Keratinocyte (primary cell): ENCODE data around the gene TSPEAR.

Experiments used
- EZH2 ChIP-seq: IDR thresholded peaks from one replicate; pipeline ENCODE4 v1.6.1; 2012; ENCODE audit warnings: inconsistent platforms, mild to moderate bottlenecking, low read length, moderate library complexity
- TF ChIP-seq, protein P1 (sequence below), 3 experiments: IDR thresholded peaks in 1 of 3; conservative IDR thresholded peaks in 1 of 3; optimal IDR thresholded peaks in 1 of 3; 2 replicates in 2 of 3; 3 replicates in 1 of 3; pipeline versions ENCODE3 to v1.5.1; 2011; ENCODE audit warnings: low read length in 3 of 3, mild to moderate bottlenecking in 3 of 3, moderate library complexity in 2 of 3, control low read depth in 1 of 3, inconsistent platforms in 1 of 3; ENCODE audit not compliant: insufficient read depth in 2 of 3; ENCODE audit errors: extremely low read depth in 1 of 3

DNA sequence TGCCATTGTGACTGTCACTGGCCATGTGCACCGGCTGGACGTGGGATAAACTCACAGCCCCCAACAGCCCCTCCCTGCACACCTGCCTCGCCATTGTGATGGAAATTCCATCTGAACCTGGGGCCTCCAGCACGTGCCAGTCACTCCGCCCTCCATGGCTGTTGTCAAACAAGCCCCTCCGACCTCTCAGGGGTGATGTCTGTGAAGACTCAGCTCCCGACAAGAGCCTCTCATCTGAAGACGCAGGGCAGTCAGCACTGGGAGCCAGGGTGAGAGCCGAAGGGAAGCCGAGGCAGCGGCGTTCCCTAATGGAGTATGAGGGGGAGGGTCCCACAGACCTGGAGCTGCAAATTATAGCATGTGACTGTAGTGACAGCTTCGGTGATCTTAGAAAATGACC lies 158.7 kb downstream of the TSPEAR start:
- TF ChIP-seq, protein P1, sequence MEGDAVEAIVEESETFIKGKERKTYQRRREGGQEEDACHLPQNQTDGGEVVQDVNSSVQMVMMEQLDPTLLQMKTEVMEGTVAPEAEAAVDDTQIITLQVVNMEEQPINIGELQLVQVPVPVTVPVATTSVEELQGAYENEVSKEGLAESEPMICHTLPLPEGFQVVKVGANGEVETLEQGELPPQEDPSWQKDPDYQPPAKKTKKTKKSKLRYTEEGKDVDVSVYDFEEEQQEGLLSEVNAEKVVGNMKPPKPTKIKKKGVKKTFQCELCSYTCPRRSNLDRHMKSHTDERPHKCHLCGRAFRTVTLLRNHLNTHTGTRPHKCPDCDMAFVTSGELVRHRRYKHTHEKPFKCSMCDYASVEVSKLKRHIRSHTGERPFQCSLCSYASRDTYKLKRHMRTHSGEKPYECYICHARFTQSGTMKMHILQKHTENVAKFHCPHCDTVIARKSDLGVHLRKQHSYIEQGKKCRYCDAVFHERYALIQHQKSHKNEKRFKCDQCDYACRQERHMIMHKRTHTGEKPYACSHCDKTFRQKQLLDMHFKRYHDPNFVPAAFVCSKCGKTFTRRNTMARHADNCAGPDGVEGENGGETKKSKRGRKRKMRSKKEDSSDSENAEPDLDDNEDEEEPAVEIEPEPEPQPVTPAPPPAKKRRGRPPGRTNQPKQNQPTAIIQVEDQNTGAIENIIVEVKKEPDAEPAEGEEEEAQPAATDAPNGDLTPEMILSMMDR (optimal IDR thresholded peaks at IDR 0.05 in 1 of 3, IDR thresholded peaks at IDR 0.05 in 1 of 3, conservative IDR thresholded peaks at IDR 0.05 in 1 of 3; ENCODE audit: extremely low read depth in 1 of 3, insufficient read depth in 2 of 3, low read length in 3 of 3) = no peak
- TF ChIP-seq EZH2 = no peak
